ENCODE results near the gene SOHLH1. TPM values are rescaled to one million over a fixed set of nuclear protein-coding genes. Genes with fewer than 3 reads are reported as not detected.

The SOHLH1 gene
- total RNA-seq, 1 donor: not detected

- no peak for DNase-seq (ENCODE audit: insufficient read length, low spot score, missing footprints)
- TF ChIP-seq, protein P1, sequence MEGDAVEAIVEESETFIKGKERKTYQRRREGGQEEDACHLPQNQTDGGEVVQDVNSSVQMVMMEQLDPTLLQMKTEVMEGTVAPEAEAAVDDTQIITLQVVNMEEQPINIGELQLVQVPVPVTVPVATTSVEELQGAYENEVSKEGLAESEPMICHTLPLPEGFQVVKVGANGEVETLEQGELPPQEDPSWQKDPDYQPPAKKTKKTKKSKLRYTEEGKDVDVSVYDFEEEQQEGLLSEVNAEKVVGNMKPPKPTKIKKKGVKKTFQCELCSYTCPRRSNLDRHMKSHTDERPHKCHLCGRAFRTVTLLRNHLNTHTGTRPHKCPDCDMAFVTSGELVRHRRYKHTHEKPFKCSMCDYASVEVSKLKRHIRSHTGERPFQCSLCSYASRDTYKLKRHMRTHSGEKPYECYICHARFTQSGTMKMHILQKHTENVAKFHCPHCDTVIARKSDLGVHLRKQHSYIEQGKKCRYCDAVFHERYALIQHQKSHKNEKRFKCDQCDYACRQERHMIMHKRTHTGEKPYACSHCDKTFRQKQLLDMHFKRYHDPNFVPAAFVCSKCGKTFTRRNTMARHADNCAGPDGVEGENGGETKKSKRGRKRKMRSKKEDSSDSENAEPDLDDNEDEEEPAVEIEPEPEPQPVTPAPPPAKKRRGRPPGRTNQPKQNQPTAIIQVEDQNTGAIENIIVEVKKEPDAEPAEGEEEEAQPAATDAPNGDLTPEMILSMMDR (IDR thresholded peaks at IDR 0.05; ENCODE audit: extremely low read depth, low read depth, low read length): no peak
- Histone ChIP-seq H2AFZ (ENCODE audit: low read length) (no peak overlapping the region), H3K4me1 (ENCODE audit: insufficient read depth, low read length) (no peaks in the 10 kb centered on the region), H4K20me1 (ENCODE audit: insufficient read depth, low read length) (no peaks in the 10 kb centered on the region), H3K27ac (ENCODE audit: low read depth, low read length) (no peak overlapping the region), H3K4me2 (ENCODE audit: insufficient read depth, low read length) (no peak overlapping the region), H3K27me3 (ENCODE audit: insufficient read depth, low read length) (peaks cover 7% of the 10 kb centered on the region), H3K4me3 (ENCODE audit: insufficient read depth, low read length) (no peak overlapping the region), H3K9me3 (ENCODE audit: low read depth, low read length) (no peaks in the 10 kb centered on the region), H3K36me3 (ENCODE audit: insufficient read depth, low read length) (no peaks in the 10 kb centered on the region), H3K79me2 (ENCODE audit: insufficient read depth, low read length) (no peaks in the 10 kb centered on the region)
These were observed 29.3 kb upstream of the SOHLH1 start for GRCh38 chr9:135728436-135729110.

DNA sequence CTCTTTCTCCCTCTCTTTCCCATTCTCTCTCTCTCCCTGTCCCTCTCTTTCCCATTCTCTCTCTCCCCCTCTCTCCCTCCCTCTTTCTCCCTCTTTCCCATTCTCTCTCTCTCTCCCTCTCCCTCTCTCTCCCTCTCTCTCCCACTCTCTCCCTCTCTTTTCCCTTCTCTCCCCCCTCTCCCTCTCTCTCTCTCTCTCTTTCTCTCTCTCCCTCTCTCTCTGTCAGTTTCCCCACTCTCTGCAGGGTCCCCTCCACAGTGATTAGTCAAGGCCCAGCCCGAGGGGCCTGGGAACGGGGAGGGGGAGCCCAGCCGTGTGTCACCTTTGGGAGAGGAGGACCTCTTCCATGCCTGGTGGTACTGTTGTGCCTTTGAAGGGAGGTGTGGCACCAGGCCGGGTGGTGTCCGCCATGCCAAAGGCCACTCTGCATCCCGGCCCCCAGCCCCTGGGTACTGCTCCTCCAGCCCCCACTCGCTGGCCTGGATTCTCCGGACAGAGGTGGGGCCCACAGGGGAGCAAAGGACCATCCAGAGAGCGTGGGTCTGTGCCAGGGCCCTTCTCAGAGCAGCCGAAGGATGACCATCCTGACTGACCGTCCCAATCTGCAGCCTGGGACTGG is 28.1 kb upstream of the SOHLH1 start:
- no peaks in the 10 kb centered on the region for H3K9me3 ChIP-seq (ENCODE audit: low read depth, low read length)
- H3K4me3 ChIP-seq (ENCODE audit: insufficient read depth, low read length): no peak overlapping the region
- H2AFZ ChIP-seq (ENCODE audit: low read length): no peak overlapping the region
- H3K79me2 ChIP-seq (ENCODE audit: insufficient read depth, low read length): no peaks in the 10 kb centered on the region
- no peaks in the 10 kb centered on the region for H3K36me3 ChIP-seq (ENCODE audit: insufficient read depth, low read length)
- TF ChIP-seq, protein P1 (IDR thresholded peaks at IDR 0.05; ENCODE audit: extremely low read depth, low read depth, low read length): no peak
- H3K27me3 ChIP-seq (ENCODE audit: insufficient read depth, low read length): peaks cover 7% of the 10 kb centered on the region
- DNase-seq (ENCODE audit: insufficient read length, low spot score, missing footprints): no peak
- no peak overlapping the region for H3K4me2 ChIP-seq (ENCODE audit: insufficient read depth, low read length)
- no peaks in the 10 kb centered on the region for H3K4me1 ChIP-seq (ENCODE audit: insufficient read depth, low read length)
- no peak overlapping the region for H3K27ac ChIP-seq (ENCODE audit: low read depth, low read length)
- H4K20me1 ChIP-seq (ENCODE audit: insufficient read depth, low read length): no peaks in the 10 kb centered on the region

- no peak overlapping the region for H3K27ac ChIP-seq (ENCODE audit: low read depth, low read length)
- H3K9me3 ChIP-seq (ENCODE audit: low read depth, low read length): no peaks in the 10 kb centered on the region
- no peak overlapping the region for H3K4me3 ChIP-seq (ENCODE audit: insufficient read depth, low read length)
- H3K79me2 ChIP-seq (ENCODE audit: insufficient read depth, low read length): no peaks in the 10 kb centered on the region
- H3K4me1 ChIP-seq (ENCODE audit: insufficient read depth, low read length): no peaks in the 10 kb centered on the region
- no peaks in the 10 kb centered on the region for H4K20me1 ChIP-seq (ENCODE audit: insufficient read depth, low read length)
- no peak overlapping the region for H2AFZ ChIP-seq (ENCODE audit: low read length)
- no peak overlapping the region for H3K4me2 ChIP-seq (ENCODE audit: insufficient read depth, low read length)
- no peaks in the 10 kb centered on the region for H3K36me3 ChIP-seq (ENCODE audit: insufficient read depth, low read length)
- TF ChIP-seq, protein P1 (IDR thresholded peaks at IDR 0.05; ENCODE audit: extremely low read depth, low read depth, low read length): no peak
- peaks cover 7% of the 10 kb centered on the region for H3K27me3 ChIP-seq (ENCODE audit: insufficient read depth, low read length)
- DNase-seq (ENCODE audit: insufficient read length, low spot score, missing footprints): no peak
These were observed 27.0 kb upstream of the SOHLH1 start for GRCh38 chr9:135726138-135726853.
